ENCODE measurements around the gene SH2B3.

Gene SH2B3

DNA sequence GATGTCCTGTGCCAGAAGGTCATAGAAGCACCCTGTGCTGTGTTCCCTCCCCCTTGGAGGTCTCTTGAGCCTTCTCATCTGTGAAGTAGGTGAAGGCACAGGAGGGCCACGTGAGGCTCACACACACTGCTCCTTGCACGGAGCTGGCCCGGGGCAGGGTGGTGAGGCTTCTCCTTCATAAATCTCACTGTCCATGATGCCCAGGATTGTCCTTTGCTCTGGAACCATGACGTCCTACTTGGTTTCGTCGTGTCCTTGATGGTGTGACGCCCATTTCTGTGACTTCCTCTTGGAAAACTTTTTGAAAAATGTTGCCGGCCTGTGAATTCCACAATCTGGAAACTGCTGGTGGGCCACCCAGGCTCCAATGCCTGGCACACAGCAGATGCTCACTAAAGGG lies 34.4 kb downstream of the SH2B3 start:
- TF ChIP-seq, protein P1, sequence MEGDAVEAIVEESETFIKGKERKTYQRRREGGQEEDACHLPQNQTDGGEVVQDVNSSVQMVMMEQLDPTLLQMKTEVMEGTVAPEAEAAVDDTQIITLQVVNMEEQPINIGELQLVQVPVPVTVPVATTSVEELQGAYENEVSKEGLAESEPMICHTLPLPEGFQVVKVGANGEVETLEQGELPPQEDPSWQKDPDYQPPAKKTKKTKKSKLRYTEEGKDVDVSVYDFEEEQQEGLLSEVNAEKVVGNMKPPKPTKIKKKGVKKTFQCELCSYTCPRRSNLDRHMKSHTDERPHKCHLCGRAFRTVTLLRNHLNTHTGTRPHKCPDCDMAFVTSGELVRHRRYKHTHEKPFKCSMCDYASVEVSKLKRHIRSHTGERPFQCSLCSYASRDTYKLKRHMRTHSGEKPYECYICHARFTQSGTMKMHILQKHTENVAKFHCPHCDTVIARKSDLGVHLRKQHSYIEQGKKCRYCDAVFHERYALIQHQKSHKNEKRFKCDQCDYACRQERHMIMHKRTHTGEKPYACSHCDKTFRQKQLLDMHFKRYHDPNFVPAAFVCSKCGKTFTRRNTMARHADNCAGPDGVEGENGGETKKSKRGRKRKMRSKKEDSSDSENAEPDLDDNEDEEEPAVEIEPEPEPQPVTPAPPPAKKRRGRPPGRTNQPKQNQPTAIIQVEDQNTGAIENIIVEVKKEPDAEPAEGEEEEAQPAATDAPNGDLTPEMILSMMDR (IDR thresholded peaks at IDR 0.05; ENCODE audit: insufficient read depth, low read length, poor library complexity, severe bottlenecking): no peak
- no peak overlapping the region for H3K4me3 ChIP-seq (replicated peaks; ENCODE audit: low read depth, low read length)
- H3K27me3 ChIP-seq (replicated peaks; ENCODE audit: control insufficient read depth, insufficient read depth, low read length): no peaks in the 10 kb centered on the region
- peaks cover 17% of the 10 kb centered on the region for H3K36me3 ChIP-seq (ENCODE audit: control insufficient read depth, insufficient read depth, low read length)
- no peak for DNase-seq (ENCODE audit: extremely low read depth, insufficient read length)

DNA sequence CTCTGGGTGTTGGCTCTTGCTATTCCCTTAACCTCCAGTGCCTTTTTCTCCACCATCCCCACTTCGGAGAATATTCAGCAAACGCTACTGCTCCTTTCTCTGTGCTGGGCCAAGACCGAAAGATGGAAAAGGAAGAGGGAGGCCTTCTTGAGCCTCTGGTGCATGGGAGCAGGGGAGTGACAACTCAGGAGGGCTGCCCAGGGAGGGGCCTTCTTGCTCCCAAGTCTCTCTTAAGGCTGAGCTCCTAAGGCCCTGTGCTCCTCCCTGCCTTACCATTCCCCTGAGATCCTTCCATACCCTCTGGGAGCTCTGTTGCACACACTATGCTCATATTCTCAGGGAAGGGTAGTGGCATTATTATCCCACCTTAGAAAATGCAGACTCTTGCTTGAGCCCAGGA lies 34.9 kb downstream of the SH2B3 start:
- Histone ChIP-seq H3K36me3 (ENCODE audit: control insufficient read depth, insufficient read depth, low read length) (peaks cover 19% of the 10 kb centered on the region), H3K27me3 (replicated peaks; ENCODE audit: control insufficient read depth, insufficient read depth, low read length) (no peaks in the 10 kb centered on the region), H3K4me3 (replicated peaks; ENCODE audit: low read depth, low read length) (no peak overlapping the region)
- no peak for DNase-seq (ENCODE audit: extremely low read depth, insufficient read length)
- TF ChIP-seq, protein P1 (IDR thresholded peaks at IDR 0.05; ENCODE audit: insufficient read depth, low read length, poor library complexity, severe bottlenecking): no peak

GRCh38 chr12:111441107-111441928 lies 35.6 kb downstream of the SH2B3 start:
- TF ChIP-seq, protein P1 (IDR thresholded peaks at IDR 0.05; ENCODE audit: insufficient read depth, low read length, poor library complexity, severe bottlenecking): no peak
- H3K27me3 ChIP-seq (replicated peaks; ENCODE audit: control insufficient read depth, insufficient read depth, low read length): no peaks in the 10 kb centered on the region
- no peak for DNase-seq (ENCODE audit: extremely low read depth, insufficient read length)
- H3K4me3 ChIP-seq (replicated peaks; ENCODE audit: low read depth, low read length): no peak overlapping the region
- peaks cover 21% of the 10 kb centered on the region for H3K36me3 ChIP-seq (ENCODE audit: control insufficient read depth, insufficient read depth, low read length)

GRCh38 chr12:111442301-111443045 lies 36.8 kb downstream of the SH2B3 start:
- TF ChIP-seq, protein P1 (IDR thresholded peaks at IDR 0.05; ENCODE audit: insufficient read depth, low read length, poor library complexity, severe bottlenecking): no peak
- DNase-seq (ENCODE audit: extremely low read depth, insufficient read length): no peak
- peaks cover 31% of the 10 kb centered on the region for H3K36me3 ChIP-seq (ENCODE audit: control insufficient read depth, insufficient read depth, low read length)
- H3K4me3 ChIP-seq (replicated peaks; ENCODE audit: low read depth, low read length): no peak overlapping the region
- H3K27me3 ChIP-seq (replicated peaks; ENCODE audit: control insufficient read depth, insufficient read depth, low read length): no peaks in the 10 kb centered on the region

- DNase-seq (ENCODE audit: extremely low read depth, insufficient read length): no peak
- TF ChIP-seq, protein P1 (IDR thresholded peaks at IDR 0.05; ENCODE audit: insufficient read depth, low read length, poor library complexity, severe bottlenecking): no peak
- Histone ChIP-seq H3K36me3 (ENCODE audit: control insufficient read depth, insufficient read depth, low read length) (peaks cover 37% of the 10 kb centered on the region), H3K27me3 (replicated peaks; ENCODE audit: control insufficient read depth, insufficient read depth, low read length) (no peaks in the 10 kb centered on the region), H3K4me3 (replicated peaks; ENCODE audit: low read depth, low read length) (no peak overlapping the region)
Observed at GRCh38 chr12:111443086-111443485, 37.4 kb downstream of the SH2B3 start.
